HepG2 (cell line): ENCODE measurements around the gene CEBPE. TPM values are rescaled to one million over a fixed set of nuclear protein-coding genes. Genes with fewer than 3 reads are reported as not detected.
A peak's percentile ranks its signal among the peaks of the same experiment; 100 is the strongest.

Experiments
- BRCA1 ChIP-seq: sonication (generic); formaldehyde crosslinking; IDR thresholded peaks from 2 replicates; pipeline ENCODE4 v1.4.0; 2020; ENCODE audit warnings: missing genetic modification reagents
- CBX2 ChIP-seq, 2 experiments: fragments of 200-600 bp in 1 of 2; sonication (generic); formaldehyde crosslinking in 1 of 2; IDR thresholded peaks; 2 replicates each; pipeline versions ENCODE4 v1.7.0 to v1.8.1; 2018 to 2022; ENCODE audit warnings: low read depth in 2 of 2, low read length in 1 of 2, mild to moderate bottlenecking in 1 of 2, missing genetic modification reagents in 1 of 2
- GATA4 ChIP-seq: sonication (generic); IDR thresholded peaks from 2 replicates; pipeline ENCODE4 v1.6.1; 2016; ENCODE audit warnings: antibody characterized with exemption, low read depth, borderline replicate concordance
- IKZF5 ChIP-seq: IDR thresholded peaks from 2 replicates; pipeline ENCODE4 v1.6.1; 2018; ENCODE audit warnings: missing genetic modification reagents, mild to moderate bottlenecking, missing compliant biosample characterization
- KDM6A ChIP-seq: IDR thresholded peaks from 2 replicates; pipeline ENCODE4 v1.6.1; 2016; ENCODE audit warnings: low read depth
- NFKB2 ChIP-seq: sonication (generic); formaldehyde crosslinking; IDR thresholded peaks from 2 replicates; pipeline ENCODE4 v1.4.0; 2020; ENCODE audit warnings: missing genetic modification reagents, borderline replicate concordance
- NR2F6 ChIP-seq, 2 experiments: IDR thresholded peaks; 2 replicates each; pipeline ENCODE4 v1.6.1; 2016; ENCODE audit warnings: antibody characterized with exemption in 1 of 2, mild to moderate bottlenecking in 1 of 2
- NR3C1 ChIP-seq: sonication (generic); formaldehyde crosslinking; IDR thresholded peaks from 2 replicates; pipeline ENCODE4 v1.4.0; 2020; ENCODE audit warnings: missing genetic modification reagents
- SSRP1 ChIP-seq: IDR thresholded peaks from 2 replicates; pipeline ENCODE4 v1.6.1; 2016; ENCODE audit warnings: control low read depth
- TERF1 ChIP-seq: sonication (generic); formaldehyde crosslinking; IDR thresholded peaks from 2 replicates; pipeline ENCODE4 v1.8.0; 2022; ENCODE audit warnings: mild to moderate bottlenecking, missing genetic modification reagents, moderate library complexity
- UBTF ChIP-seq: sonication (generic); formaldehyde crosslinking; IDR thresholded peaks from 2 replicates; pipeline ENCODE4 v1.4.0; 2020; ENCODE audit warnings: mild to moderate bottlenecking, missing genetic modification reagents
- ZBTB21 ChIP-seq: sonication (generic); formaldehyde crosslinking; IDR thresholded peaks from 2 replicates; pipeline ENCODE4 v1.4.0; 2020; ENCODE audit warnings: missing genetic modification reagents
- ZFX ChIP-seq: sonication (generic); formaldehyde crosslinking; IDR thresholded peaks from 2 replicates; pipeline ENCODE4 v1.4.0; 2020; ENCODE audit warnings: mild to moderate bottlenecking, low read depth, missing genetic modification reagents, moderate library complexity
- ZNF121 ChIP-seq: sonication (generic); formaldehyde crosslinking; IDR thresholded peaks from 2 replicates; pipeline ENCODE4 v1.5.0; 2020; ENCODE audit warnings: mild to moderate bottlenecking, missing genetic modification reagents
- ZNF124 ChIP-seq: sonication (generic); formaldehyde crosslinking; IDR thresholded peaks from 2 replicates; pipeline ENCODE4 v1.4.0; 2020; ENCODE audit warnings: missing genetic modification reagents
- ZNF136 ChIP-seq: sonication (generic); formaldehyde crosslinking; IDR thresholded peaks from 2 replicates; pipeline ENCODE4 v1.8.1; 2022; ENCODE audit warnings: low read depth, mild to moderate bottlenecking, moderate library complexity, missing genetic modification reagents
- ZNF562 ChIP-seq: sonication (generic); formaldehyde crosslinking; IDR thresholded peaks from 2 replicates; pipeline ENCODE4 v1.8.0; 2022; ENCODE audit warnings: missing genetic modification reagents, borderline replicate concordance
- ZNF709 ChIP-seq: sonication (generic); formaldehyde crosslinking; IDR thresholded peaks from 2 replicates; pipeline ENCODE4 v1.5.0; 2020; ENCODE audit warnings: mild to moderate bottlenecking, missing genetic modification reagents
- polyA plus RNA-seq, 8 experiments: library from polyadenylated mRNA; depleted of rRNA in 3 of 8; stranded (reverse) in 7 of 8; unstranded in 1 of 8; fragments of >200 nt; fragmentation: Illumina TruSeq in 4 of 8; extraction: Trizol in 4 of 8; gene quantifications; 2 replicates each; pipeline versions ENCODE4 v1.2.1 to v1.2.3, GENCODE V29; 2011 to 2016; ENCODE audit warnings: low read depth in 4 of 8, missing spikeins in 1 of 8, mixed read lengths in 1 of 8; ENCODE audit not compliant: insufficient read depth in 1 of 8
- total RNA-seq, 5 experiments: library from RNA; depleted of rRNA; stranded (reverse); fragments of >200 nt; fragmentation: Illumina TruSeq; extraction: Trizol; gene quantifications; 2 replicates each; pipeline ENCODE4 v1.2.3, GENCODE V29; 2016; ENCODE audit warnings: low read depth in 1 of 5
- TF ChIP-seq, protein P1 (sequence below): sonication (generic); formaldehyde crosslinking; IDR thresholded peaks from 2 replicates; pipeline ENCODE4 v1.5.0; 2020; ENCODE audit warnings: missing genetic modification reagents, mild to moderate bottlenecking, borderline replicate concordance
- TF ChIP-seq, protein P2 (sequence below): sonication (generic); formaldehyde crosslinking; IDR thresholded peaks from 2 replicates; pipeline ENCODE4 v1.8.1; 2023; ENCODE audit warnings: mild to moderate bottlenecking, missing genetic modification reagents
- TF ChIP-seq, protein P3 (sequence below): sonication (generic); formaldehyde crosslinking; IDR thresholded peaks from 2 replicates; pipeline ENCODE4 v1.8.0; 2022; ENCODE audit warnings: missing genetic modification reagents, low read depth, mild to moderate bottlenecking, borderline replicate concordance
- TF ChIP-seq, protein P4 (sequence below): IDR thresholded peaks from 2 replicates; pipeline ENCODE4 v1.6.1; 2012; ENCODE audit warnings: inconsistent platforms

CEBPE gene
- total and polyA plus RNA-seq, 2 of the 13 experiments (the other 11 are each of a cell fraction or from before 2014, with no cell fraction given) = 0.09 to 0.11 TPM

DNA sequence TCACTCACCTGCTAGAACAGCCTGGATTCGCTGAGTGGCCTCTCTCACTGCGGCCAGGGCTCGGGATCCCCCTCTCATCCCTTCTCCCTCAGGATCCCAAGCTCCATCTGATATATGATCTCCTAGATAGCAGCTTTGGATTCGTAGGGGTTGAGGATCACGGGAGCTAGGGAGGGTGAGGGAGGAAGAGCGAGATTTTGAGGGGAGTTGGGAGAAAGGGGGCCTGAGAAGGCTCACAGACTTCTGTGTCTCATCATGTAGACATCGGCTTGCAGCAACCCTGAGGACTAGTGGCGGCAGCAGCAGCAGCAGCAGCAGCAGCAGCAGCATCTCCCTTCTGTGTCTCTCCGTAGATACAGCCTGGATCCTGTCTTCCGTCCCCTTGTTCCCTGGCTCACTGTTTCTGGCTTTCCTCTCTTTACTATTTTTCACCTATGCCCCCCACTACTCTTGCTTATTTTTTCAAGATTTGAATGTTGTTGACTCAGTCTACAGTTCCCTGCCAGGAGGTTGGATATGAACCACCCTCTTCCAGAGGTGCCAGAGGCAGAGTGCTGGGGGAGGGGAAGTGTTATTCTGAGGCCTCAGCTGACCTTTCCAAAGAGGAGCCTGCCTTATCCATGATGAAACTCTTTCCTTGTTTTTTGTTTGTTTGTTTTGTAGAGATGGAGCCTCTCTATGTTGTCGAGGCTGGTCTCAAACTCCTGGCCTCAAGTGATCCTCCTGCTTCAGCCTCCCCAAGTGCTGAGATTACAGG is 14.3 kb downstream of the CEBPE start, which contains the start of gene CIROP (continued):
- TF ChIP-seq ZFX (CRISPR knock-in tag) (0 out of 2 replicates have a peak, but pooled peaks have one; percentile 1), BRCA1 (no peak), NR2F6 (IDR thresholded peaks at IDR 0.05) (no peak), NR2F6 (CRISPR knock-in tag; IDR thresholded peaks at IDR 0.05) (peak; percentile 26; the same call in 1 of the 2 replicates), ZNF136 (CRISPR knock-in tag) (no peak), ZBTB21 (CRISPR knock-in tag) (no peak), ZNF124 (no peak), GATA4 (no peak), TERF1 (CRISPR knock-in tag) (no peak; the same call in 1 of the 2 replicates), NFKB2 (peak; percentile 62; the same call in 1 of the 2 replicates), ZNF709 (CRISPR knock-in tag) (no peak), ZNF121 (no peak), SSRP1 (CRISPR knock-in tag) (no peak), NR3C1 (CRISPR knock-in tag) (no peak), UBTF (no peak), KDM6A (CRISPR knock-in tag) (no peak), IKZF5 (CRISPR knock-in tag) (peak; percentile 44; the same call in 1 of the 2 replicates), ZNF562 (no peak), CBX2 (IDR thresholded peaks at IDR 0.05; ENCODE audit: low read depth, low read length) (no peak), CBX2 (CRISPR knock-in tag; IDR thresholded peaks at IDR 0.05; ENCODE audit: low read depth) (no peak)
- TF ChIP-seq, protein P1, sequence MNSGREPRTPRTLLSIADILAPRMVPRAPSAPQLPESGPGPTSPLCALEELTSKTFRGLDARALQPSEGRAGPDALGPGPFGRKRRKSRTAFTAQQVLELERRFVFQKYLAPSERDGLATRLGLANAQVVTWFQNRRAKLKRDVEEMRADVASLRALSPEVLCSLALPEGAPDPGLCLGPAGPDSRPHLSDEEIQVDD = no peak
- TF ChIP-seq, protein P2, sequence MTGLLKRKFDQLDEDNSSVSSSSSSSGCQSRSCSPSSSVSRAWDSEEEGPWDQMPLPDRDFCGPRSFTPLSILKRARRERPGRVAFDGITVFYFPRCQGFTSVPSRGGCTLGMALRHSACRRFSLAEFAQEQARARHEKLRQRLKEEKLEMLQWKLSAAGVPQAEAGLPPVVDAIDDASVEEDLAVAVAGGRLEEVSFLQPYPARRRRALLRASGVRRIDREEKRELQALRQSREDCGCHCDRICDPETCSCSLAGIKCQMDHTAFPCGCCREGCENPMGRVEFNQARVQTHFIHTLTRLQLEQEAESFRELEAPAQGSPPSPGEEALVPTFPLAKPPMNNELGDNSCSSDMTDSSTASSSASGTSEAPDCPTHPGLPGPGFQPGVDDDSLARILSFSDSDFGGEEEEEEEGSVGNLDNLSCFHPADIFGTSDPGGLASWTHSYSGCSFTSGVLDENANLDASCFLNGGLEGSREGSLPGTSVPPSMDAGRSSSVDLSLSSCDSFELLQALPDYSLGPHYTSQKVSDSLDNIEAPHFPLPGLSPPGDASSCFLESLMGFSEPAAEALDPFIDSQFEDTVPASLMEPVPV (CRISPR knock-in tag) = no peak
- TF ChIP-seq, protein P3, sequence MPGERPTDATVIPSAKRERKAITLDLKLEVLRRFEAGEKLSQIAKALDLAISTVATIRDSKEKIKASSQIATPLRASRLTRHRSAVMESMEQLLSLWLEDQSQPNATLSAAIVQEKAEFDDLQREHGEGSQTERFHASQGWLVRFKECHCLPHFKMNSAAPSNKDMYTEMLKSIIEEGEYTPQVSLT (CRISPR knock-in tag) = no peak
- TF ChIP-seq, protein P4, sequence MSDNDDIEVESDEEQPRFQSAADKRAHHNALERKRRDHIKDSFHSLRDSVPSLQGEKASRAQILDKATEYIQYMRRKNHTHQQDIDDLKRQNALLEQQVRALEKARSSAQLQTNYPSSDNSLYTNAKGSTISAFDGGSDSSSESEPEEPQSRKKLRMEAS = no peak
